ENCODE data around the gene ATP13A3. TPM values are rescaled to one million over a fixed set of nuclear protein-coding genes. Genes with fewer than 3 reads are reported as not detected.

ATP13A3 gene
- total RNA-seq, 1 donor, result 228 TPM

Small RNAs within 50 kb of the gene (small RNA-seq; reads per million reads assigned to genes)
- gene AC108676.2, result not detected
- gene RNU6-1101P, result not detected

Other genes starting within 250 kb of the ATP13A3 start
- gene CPN2, start 135.7 kb downstream of the ATP13A3 start, total RNA-seq, result not detected in 2 replicates
- 0.43 and 3.9 TPM in 2 replicates for gene LRRC15, start 117.3 kb downstream of the ATP13A3 start, total RNA-seq
- 0.32 TPM in 1 of 2 replicates, not detected in the other for gene GP5, start 87.7 kb downstream of the ATP13A3 start, total RNA-seq
- 11.7 and 23.2 TPM in 2 replicates for gene TMEM44, start 146.4 kb upstream of the ATP13A3 start, total RNA-seq
- 56.6 and 65.1 TPM in 2 replicates for gene LSG1, start 185.2 kb upstream of the ATP13A3 start, total RNA-seq
- 22.0 and 37.0 TPM in 2 replicates for gene FAM43A, start 198.9 kb upstream of the ATP13A3 start, total RNA-seq